Measurements from ENCODE around the gene JARID2.

The JARID2 gene

DNA sequence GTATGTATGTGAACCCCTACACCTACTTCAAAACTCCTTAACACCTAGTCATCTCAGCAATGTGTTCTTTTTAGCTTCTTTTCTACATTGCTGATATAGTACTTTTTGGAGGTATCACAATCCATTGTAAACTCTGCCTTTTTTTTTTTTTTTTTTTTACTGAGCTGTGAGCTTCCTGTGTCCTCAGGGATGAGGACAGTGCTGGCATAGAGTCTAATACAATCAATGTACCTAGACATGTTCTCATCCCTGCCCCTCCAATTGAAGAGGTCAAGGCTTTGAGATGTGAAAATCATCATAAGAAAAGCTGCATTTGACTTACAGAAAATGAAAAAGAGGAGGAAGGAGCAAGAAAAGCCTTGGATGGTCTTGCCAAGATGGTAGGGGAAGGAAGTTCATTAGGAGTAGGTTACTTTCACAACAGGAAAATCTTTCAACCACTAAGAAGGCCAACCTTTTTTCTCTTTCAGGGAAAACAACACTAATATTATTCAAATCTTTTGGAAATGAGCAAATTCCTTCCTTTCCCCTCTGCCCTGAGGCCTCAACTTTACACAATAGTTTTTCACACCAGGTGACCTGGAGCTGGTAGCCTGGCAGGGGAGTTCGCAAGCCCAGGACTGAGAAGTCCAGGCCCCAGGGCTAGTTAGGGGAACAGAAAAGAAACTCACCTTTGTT lies 2.8 kb upstream of the JARID2 start:
- H3K36me3 Mint-ChIP-seq (ENCODE audit: low read depth) = peaks cover 15% of the 10 kb centered on the region
- no peak overlapping the region for H3K27ac Mint-ChIP-seq
- peaks cover 10% of the 10 kb centered on the region for H3K4me1 Mint-ChIP-seq (ENCODE audit: low read depth)
- H3K4me3 Mint-ChIP-seq = no peak overlapping the region
- no peaks in the 10 kb centered on the region for H3K9me3 Mint-ChIP-seq
- no peaks in the 10 kb centered on the region for H3K27me3 Mint-ChIP-seq

DNA sequence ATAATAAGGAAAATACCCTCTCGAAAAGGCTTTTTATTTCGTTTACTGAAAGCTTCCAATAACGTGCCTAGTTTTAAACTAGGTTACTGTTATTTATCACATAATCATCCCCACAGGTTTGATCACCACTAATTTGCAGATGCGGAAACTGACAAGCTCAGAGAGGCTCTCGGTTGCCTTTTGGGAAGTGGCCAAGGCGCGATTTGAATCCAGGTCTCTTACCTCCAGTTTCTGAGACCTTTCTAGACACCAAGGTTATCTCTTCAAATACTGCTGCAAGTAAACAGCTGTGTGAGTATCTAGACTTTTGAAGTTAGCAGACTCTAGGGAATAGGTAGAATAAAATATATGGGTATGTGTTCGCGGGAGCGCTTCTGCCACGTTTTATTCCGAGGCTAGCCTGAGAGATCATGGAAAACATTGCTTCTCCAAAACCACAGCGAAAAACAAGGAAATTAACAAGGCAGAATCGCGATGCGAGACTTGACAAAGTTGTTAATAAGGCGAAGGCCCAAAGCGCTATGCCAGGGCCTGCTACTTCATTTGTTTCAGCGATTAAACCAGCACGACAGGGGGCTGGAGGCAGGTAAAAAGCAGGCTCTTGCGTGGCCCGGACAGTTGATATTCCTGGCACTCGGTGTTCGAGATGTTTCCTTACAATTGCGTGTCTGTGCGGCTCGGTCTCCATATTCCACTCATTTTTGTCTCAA lies 1.8 kb upstream of the JARID2 start:
- H3K4me3 Mint-ChIP-seq = peak overlapping the region; percentile 78
- peak overlapping the region; percentile 76 for H3K27ac Mint-ChIP-seq
- no peaks in the 10 kb centered on the region for H3K9me3 Mint-ChIP-seq
- no peaks in the 10 kb centered on the region for H3K27me3 Mint-ChIP-seq
- peaks cover 12% of the 10 kb centered on the region for H3K4me1 Mint-ChIP-seq (ENCODE audit: low read depth)
- H3K36me3 Mint-ChIP-seq (ENCODE audit: low read depth) = peaks cover 15% of the 10 kb centered on the region

DNA sequence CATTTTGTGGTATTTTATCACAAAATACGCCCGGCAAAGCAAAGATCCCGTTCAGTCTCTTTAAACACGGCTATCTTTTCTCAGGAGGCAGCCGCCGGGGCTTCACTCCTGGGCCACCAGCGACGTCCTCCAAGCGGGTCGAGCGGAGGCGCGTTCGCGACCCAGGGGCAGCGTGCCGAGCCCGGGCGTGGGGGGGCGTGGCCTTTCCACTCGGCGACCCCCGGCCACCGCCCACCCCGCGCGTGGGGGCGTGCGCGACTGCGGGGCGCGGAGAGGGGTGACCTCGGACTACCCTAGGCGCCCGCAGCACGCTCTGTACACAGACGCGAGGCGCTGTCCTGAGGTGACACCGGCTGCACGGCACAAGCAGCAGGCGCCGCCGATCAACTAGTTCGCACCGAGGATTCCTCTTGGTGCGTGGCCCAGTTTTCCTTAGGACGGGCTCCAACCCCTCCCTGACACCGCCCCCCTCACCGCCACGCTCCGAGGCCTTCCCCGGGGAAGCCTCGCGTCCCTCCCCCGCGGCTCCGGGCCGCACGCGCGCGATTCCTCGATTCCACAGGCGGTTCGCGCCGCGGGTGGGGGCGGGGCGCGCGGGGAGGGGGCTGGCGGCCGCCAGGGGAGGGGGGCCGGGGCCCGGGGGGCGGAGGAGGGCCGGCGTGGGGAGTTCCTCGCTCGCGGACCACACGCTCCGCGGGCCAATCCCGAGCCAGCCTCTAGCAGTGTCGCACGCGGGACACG lies 1.1 kb upstream of the JARID2 start:
- peak overlapping the region; percentile 95 for H3K4me3 Mint-ChIP-seq
- H3K9me3 Mint-ChIP-seq = no peaks in the 10 kb centered on the region
- peak overlapping the region; percentile 80 for H3K27ac Mint-ChIP-seq
- peaks cover 19% of the 10 kb centered on the region for H3K4me1 Mint-ChIP-seq (ENCODE audit: low read depth)
- H3K36me3 Mint-ChIP-seq (ENCODE audit: low read depth) = peaks cover 15% of the 10 kb centered on the region
- no peaks in the 10 kb centered on the region for H3K27me3 Mint-ChIP-seq

DNA sequence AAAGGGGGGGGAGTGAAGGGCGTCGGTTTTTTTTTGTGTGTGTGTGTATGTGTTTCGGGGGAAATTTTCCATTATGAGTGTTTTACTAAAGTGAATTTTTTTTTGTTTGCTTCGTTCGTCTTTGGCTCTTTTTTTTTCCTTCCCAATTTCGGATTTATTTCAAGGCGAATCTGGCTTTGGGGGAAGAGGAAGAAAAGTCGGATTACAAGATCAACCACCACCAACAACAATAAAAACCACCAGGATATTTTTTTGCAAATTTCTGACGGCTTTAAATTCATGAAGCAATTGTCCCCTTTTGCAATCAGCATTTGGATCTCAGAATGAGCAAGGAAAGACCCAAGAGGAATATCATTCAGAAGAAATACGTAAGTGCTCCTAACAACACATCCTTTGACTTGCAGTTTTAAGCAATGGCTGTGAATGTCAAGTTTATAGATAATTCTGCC lies 372 bp downstream of the JARID2 start:
- Mint-ChIP-seq H3K4me1 (ENCODE audit: low read depth) (peaks cover 34% of the 10 kb centered on the region), H3K27me3 (no peaks in the 10 kb centered on the region), H3K27ac (peak overlapping the region; percentile 99), H3K36me3 (ENCODE audit: low read depth) (peaks cover 28% of the 10 kb centered on the region), H3K4me3 (peak overlapping the region; percentile 95), H3K9me3 (no peaks in the 10 kb centered on the region)

DNA sequence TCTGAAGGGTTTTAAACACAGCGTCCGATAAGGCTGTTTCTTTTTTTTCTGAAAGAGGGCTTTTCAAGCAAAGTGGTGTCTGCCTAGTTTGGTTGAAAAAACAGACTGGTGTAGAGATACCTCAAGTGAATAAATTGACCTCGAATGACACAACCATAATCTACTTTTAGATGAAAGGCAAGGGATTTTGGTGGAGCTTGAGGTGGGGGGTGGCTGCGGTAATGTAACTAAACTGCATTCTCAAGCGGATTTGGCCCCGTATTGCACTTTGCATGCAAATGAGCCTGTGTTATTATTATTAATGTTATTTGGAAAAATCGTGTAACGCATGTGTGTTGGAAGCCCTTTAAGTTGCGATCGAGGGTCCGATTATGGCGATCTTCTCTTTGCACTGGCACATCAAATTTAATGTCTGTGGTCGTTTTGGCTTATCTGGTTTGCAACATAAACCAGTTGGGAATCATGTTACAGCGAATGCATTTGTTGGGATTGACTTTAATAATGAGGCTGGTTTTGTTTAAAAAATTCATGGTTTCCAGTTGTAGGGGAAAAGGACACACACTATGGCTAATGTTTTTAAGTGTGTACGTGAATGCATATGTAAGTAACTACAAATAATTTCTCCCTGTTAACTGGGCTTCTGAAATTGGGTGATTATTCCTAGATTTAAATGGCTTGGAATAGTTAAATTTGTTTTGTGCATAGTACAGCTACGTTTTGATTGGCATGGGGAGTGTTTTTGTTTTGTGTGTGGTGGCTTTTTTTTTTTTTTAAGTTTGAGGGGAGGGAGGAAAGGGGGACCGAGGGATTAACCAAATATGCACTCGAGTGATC lies 1.0 kb downstream of the JARID2 start:
- H3K4me3 Mint-ChIP-seq = peak overlapping the region; percentile 95
- H3K4me1 Mint-ChIP-seq (ENCODE audit: low read depth) = peaks cover 40% of the 10 kb centered on the region
- H3K27me3 Mint-ChIP-seq = no peaks in the 10 kb centered on the region
- H3K27ac Mint-ChIP-seq = peak overlapping the region; percentile 99
- H3K9me3 Mint-ChIP-seq = no peaks in the 10 kb centered on the region
- H3K36me3 Mint-ChIP-seq (ENCODE audit: low read depth) = peaks cover 31% of the 10 kb centered on the region

DNA sequence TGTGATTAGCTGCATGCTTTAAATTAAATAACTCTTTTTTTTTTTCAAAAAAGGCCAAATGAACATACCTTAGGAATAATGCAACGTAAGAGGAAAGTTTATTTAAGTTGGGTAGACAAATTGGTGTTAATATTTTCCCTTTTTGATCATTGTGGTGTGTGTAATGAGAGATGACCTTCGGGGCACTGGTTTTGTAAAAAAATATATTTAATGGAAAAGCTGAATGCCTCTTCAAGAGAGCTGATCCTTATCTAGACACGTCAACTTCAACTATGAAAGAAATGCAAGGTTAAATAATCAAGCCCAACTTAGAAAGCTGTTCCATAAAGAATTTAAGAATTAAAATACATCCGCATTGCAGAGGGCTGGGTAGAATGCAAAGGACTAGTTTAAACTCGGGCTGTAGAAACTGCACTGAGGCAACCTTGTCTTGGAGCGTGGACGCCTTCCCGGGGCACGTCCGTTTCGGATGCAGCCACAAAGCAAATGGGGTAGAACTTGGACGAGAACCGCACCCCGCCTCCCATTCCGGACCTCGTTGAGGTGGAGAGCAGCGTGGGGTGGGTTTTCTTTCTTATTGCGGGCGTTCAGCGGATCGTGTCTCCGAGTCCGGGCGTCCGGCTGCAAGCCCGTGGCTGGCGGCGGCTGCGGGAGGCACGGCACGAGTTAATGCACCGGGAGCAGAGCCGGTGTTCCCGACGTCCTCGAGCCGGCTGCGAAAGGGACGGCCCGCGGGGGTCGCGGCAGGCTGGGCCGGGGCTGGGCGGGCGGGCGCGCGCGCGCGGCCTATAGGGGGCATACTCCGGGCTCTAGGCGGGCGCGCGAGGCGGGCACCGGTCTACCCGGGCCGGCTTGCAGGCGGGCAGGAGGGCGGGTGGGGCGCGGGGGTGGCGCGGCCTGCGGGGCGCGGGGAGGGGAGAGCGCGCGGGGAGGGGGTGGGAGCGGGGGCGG lies 1.9 kb downstream of the JARID2 start:
- Mint-ChIP-seq H3K4me1 (ENCODE audit: low read depth) (peaks cover 49% of the 10 kb centered on the region), H3K9me3 (no peaks in the 10 kb centered on the region), H3K4me3 (peak overlapping the region; percentile 95), H3K27ac (peak overlapping the region; percentile 99), H3K27me3 (no peaks in the 10 kb centered on the region), H3K36me3 (ENCODE audit: low read depth) (peaks cover 31% of the 10 kb centered on the region)

DNA sequence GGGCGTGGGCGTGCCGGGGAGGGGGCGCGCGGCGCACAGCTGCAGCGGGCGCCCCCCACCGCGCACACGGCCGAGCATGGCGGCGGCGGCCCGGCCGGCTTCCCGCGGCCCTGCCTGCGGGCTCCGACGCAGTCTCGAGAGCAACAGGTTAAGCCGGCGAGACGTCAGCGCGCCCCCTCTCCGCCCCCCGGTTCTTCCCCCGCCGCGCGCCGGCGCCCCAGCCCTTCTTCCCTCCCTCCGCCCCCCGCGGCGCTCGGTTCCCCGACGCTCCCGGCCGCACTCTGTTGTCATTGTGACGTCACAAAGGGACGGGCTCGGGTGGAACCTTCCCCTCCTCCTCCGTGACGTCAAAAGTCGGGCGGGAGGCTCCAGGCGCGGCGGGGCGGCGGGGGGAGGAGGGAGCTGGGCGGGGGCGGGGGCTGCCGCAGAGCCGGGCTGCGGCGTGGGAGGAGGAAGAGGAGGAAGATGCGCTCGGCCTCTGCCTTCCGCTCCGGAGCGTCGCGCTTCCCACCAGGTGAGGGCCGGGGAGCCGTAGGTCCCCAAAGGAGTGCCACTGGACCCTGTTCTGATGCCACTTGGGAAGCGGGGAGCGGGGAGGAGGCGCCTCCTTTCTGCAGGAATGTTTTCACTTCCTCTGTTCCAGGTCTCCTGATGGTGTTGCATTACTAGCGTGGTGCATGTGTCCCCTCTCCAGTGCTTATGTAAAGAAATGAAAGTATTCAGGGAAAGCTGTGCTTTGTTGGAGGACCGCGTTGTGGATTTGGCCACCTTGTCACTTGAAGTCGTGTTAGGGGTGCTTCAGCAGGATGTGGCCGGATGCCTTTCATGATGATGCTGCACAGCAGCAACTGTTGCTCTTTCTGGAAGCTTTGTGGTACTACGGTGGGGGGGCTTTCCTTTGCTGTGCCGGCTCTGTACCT lies 2.8 kb downstream of the JARID2 start:
- Mint-ChIP-seq H3K36me3 (ENCODE audit: low read depth) (peaks cover 37% of the 10 kb centered on the region), H3K27me3 (no peaks in the 10 kb centered on the region), H3K9me3 (no peaks in the 10 kb centered on the region)

DNA sequence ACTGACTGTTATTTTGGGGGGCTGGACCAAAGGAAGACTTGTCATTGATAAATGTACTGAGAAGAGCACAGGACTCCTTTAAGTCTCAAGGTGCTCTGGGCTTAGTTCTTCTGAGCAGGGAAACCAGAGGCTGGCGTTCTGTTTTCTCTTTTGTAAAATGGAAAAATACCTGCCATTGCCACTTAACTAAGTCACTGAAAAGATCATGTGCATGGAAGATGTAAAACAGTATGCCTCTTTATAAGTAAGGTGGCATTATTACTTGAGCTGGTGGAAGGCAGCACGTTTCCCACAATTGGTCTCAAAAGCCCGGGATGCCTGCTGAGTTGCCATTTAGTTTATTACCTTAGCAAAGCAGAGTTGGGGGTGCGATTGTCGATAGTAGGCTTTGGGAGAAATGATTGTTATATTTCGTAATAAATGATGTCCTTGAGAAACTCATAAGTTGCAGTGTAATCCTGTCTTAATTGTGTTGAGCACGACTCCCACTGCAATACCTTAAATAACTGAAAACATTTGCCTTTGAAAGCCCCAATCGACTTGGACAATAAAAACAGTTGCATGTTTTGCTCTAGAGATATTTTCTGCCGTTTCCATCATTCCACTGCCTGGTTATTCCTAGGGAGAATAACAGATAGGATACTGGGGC lies 3.6 kb downstream of the JARID2 start:
- peaks cover 58% of the 10 kb centered on the region for H3K4me1 Mint-ChIP-seq (ENCODE audit: low read depth)
- peaks cover 45% of the 10 kb centered on the region for H3K36me3 Mint-ChIP-seq (ENCODE audit: low read depth)
- peak overlapping the region; percentile 90 for H3K4me3 Mint-ChIP-seq
- H3K9me3 Mint-ChIP-seq = no peaks in the 10 kb centered on the region
- H3K27ac Mint-ChIP-seq = peak overlapping the region; percentile 97
- no peaks in the 10 kb centered on the region for H3K27me3 Mint-ChIP-seq

More for the DNA sequence above, 2.8 kb downstream of the JARID2 start:
- H3K4me1 Mint-ChIP-seq (ENCODE audit: low read depth) = peaks cover 58% of the 10 kb centered on the region
- peak overlapping the region; percentile 97 for H3K27ac Mint-ChIP-seq
- H3K4me3 Mint-ChIP-seq = peak overlapping the region; percentile 90

DNA sequence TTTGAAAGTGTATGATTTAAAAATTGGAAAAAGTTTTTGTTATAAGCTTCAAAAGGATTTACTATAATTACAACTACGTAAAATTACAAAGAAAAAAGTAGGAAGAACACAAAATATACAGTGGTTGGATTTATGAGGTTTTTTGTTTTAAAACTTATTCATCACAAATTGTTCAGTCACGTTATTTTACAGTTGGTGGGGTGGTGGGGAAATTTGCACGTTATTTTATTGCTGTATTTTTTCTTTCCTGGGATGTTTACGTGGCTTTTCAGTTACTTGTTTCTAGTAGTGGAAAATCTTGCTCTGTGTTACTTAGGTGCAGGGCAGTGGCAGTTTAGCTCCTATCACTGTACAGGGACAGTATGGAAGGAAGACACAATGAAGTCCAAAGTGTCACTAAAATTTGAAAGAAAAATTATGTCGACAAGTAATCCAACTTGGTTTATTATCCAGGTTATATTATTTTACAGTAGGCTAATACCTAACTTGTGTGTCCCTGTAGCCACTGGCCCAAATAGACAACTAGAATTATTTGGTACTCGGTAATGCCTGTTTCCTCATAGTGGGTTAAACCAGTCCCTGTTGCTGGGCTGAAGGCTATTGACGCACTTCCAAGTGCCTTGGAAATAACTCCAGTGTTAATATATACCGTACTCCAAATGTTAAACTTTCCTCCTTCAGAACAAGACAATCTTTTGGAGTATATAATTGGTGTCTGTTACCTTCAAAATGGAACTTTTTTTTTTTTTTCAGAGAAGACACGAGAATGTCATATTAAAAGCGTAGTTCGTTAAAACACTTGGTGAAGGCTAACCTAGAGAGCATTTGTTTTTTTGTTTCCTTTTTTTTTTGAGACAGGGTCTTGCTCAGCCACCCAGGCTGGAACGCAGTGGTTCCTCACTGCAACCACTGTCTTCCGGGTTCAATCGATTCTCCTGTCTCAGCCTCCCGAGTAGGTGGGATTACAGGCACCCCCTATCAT lies 4.6 kb downstream of the JARID2 start:
- Mint-ChIP-seq H3K4me1 (ENCODE audit: low read depth) (peaks cover 67% of the 10 kb centered on the region), H3K36me3 (ENCODE audit: low read depth) (peaks cover 53% of the 10 kb centered on the region), H3K27ac (peak overlapping the region; percentile 97), H3K9me3 (no peaks in the 10 kb centered on the region), H3K27me3 (no peaks in the 10 kb centered on the region), H3K4me3 (peak overlapping the region; percentile 90)

DNA sequence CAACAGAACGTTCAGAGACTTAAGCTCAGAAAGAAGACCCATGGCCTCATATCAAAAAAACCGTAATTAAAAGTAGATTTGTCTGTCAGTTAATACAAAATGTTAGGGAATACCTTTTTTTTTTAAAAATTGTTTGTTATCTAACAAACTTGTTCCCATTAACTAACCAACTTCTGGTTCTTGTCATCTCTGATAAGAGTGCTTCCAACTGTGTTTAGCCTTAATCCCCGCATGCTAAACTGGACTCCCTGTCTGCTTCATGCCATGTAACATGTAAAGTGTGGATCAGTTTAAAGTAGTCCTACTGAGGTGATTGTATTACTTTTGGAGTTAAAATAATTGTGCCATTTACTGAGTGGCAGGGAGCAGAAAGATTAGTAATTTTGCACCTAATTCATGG lies 6.3 kb downstream of the JARID2 start:
- Mint-ChIP-seq H3K4me3 (peak overlapping the region; percentile 90), H3K36me3 (ENCODE audit: low read depth) (peaks cover 51% of the 10 kb centered on the region), H3K4me1 (ENCODE audit: low read depth) (peaks cover 84% of the 10 kb centered on the region), H3K9me3 (no peaks in the 10 kb centered on the region), H3K27ac (peak overlapping the region; percentile 92), H3K27me3 (no peaks in the 10 kb centered on the region)

DNA sequence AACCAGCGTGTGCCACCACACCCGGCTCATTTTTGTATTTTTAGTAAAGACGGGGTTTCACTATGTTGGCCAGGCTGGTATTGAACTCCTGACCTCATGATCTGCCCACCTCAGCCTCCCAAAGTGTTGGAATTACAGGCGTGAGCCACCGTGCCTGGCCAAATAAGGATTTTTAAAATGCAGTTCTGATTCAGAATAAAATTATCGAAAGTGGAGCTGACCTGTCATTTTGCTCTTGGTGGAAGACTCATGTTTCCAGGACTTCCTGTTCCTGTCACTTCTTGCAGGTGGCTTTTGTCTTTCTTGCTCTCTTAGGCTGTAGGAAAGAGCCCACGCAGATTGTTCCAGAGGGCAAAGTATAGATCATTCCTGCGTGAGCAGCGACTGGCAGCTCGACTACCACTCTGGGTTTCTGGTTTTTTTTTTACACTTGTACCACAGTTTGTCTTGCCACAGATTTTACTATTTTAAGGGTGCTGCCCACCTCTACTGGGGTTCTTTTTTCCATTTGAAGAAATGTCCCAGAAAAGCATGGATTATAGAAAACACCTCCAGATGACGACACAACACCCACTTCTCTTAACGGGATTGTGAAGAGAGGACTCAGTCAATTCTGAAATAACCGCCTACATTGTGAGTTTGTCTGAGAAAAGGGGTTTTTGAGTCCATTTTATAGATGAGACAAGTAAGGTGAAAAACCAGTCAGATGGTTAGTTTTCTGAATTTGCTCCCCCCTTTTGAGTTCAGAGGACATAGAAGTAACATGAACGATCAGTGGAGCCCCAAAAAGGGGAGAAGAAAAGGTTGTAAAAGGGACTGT lies 7.5 kb downstream of the JARID2 start:
- H3K9me3 Mint-ChIP-seq = no peaks in the 10 kb centered on the region
- H3K36me3 Mint-ChIP-seq (ENCODE audit: low read depth) = peaks cover 57% of the 10 kb centered on the region

More for the DNA sequence above, 7.5 kb downstream of the JARID2 start:
- peak overlapping the region; percentile 92 for H3K27ac Mint-ChIP-seq
- peak overlapping the region; percentile 90 for H3K4me3 Mint-ChIP-seq
- H3K4me1 Mint-ChIP-seq (ENCODE audit: low read depth) = peaks cover 96% of the 10 kb centered on the region
- H3K27me3 Mint-ChIP-seq = no peaks in the 10 kb centered on the region
